SJSA1 (cell line): ENCODE measurements around the gene GLCE. TPM values are rescaled to one million over a fixed set of nuclear protein-coding genes. Genes with fewer than 3 reads are reported as not detected.
A peak's percentile ranks its signal among the peaks of the same experiment; 100 is the strongest.
"Not testable (repeated sequence)": the region's sequence is repeated elsewhere in the genome, so short reads cannot be mapped to it uniquely, and the experiment has no call there.

Source experiments
- DNase-seq, 2 experiments: peaks; one replicate each; pipeline ENCODE4 v3.0.0-alpha.2; 2015 to 2020; ENCODE audit warnings: low spot score in 2 of 2, low read depth in 1 of 2
- H3K27ac ChIP-seq: fragments of 250-450 bp; sonication (Bioruptor Pico); 2 replicates; pipeline ENCODE4 v1.5.1; 2020; ENCODE audit warnings: mild to moderate bottlenecking, moderate library complexity
- H3K27me3 ChIP-seq: fragments of 250-450 bp; sonication (Bioruptor Pico); replicated peaks from 2 replicates; pipeline ENCODE4 v1.5.1; 2020; ENCODE audit warnings: mild to moderate bottlenecking, moderate library complexity
- H3K36me3 ChIP-seq: fragments of 250-450 bp; sonication (Bioruptor Pico); 2 replicates; pipeline ENCODE4 v1.5.1; 2020; ENCODE audit warnings: mild to moderate bottlenecking
- H3K4me1 ChIP-seq: fragments of 250-450 bp; sonication (Bioruptor Pico); replicated peaks from 2 replicates; pipeline ENCODE4 v1.6.1; 2021; ENCODE audit warnings: mild to moderate bottlenecking
- H3K4me3 ChIP-seq: fragments of 250-450 bp; sonication (Bioruptor Pico); 2 replicates; pipeline ENCODE4 v1.5.1; 2020; ENCODE audit warnings: mild to moderate bottlenecking
- H3K9me3 ChIP-seq: fragments of 250-450 bp; sonication (Bioruptor Pico); replicated peaks from 2 replicates; pipeline ENCODE4 v1.5.1; 2020; ENCODE audit warnings: mild to moderate bottlenecking
- total RNA-seq: library from RNA; depleted of rRNA; stranded (reverse); fragments of >200 nt; shearing (Covaris generic); gene quantifications from 2 replicates; pipeline ENCODE4 v1.2.3, GENCODE V29; 2014

The GLCE gene
- total RNA-seq, 1 experiment from 2014 or later, result 40.4 TPM

DNA sequence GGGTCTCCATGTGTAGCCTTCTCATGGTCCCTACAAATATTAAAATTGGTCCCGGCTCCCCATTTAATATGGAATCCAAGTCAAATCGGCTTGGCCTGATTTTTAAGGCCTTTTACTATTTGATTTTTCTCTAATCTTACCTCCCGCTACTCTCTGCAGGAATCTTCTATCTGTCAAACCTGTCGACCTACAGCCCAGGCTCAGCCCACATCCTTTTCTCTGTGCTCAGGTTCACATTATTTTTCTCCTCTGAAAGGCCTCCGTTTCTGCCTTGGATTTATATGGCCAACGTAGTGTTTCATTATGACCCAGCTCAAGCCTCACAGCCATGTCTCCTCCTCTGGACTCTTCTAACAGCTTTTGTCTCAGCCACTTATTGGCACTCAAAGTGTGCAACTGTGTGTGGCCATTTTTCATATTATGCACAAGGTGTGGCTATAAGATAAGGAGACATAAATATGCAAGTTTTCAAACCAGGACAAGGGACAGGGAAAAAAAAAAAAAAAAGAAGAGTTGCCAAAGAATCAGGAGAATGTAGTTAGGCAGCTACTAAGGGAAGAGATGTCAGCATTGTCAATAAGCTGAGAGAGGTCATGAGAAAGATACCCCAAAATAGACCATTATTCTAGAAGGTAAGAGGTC is 2.1 kb upstream of the GLCE start:
- H3K27ac ChIP-seq, result no peak overlapping the region
- no peak overlapping the region for H3K4me3 ChIP-seq
- no peaks in the 10 kb centered on the region for H3K9me3 ChIP-seq
- peaks cover 30% of the 10 kb centered on the region for H3K4me1 ChIP-seq
- H3K36me3 ChIP-seq, result peaks cover 3% of the 10 kb centered on the region; the same call in 1 of the 2 replicates
- DNase-seq, result no peak
- H3K27me3 ChIP-seq, result no peaks in the 10 kb centered on the region

DNA sequence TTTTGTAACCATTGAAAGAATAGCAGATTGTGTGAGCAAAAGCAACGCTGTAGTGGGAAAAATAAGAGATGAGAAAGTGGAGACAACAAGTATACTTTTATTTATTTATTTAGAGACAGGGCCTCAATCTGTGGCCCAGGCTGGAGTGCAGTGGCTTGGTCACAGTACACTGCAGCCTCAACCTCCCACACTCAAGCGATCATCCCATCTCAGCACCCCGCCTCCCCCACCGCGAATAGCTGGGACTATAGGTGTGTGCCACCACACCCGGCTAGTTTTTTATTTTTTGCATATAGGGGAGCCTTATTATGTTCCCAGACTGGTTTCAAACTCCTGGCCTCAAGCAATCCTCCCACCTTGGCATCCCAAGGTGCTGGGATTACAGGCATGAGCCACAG is 1.6 kb upstream of the GLCE start:
- Histone ChIP-seq H3K9me3 (no peaks in the 10 kb centered on the region), H3K36me3 (peaks cover 3% of the 10 kb centered on the region; the same call in 1 of the 2 replicates), H3K4me1 (peaks cover 27% of the 10 kb centered on the region), H3K27me3 (no peaks in the 10 kb centered on the region), H3K27ac (no peak overlapping the region), H3K4me3 (no peak overlapping the region)
- DNase-seq, result no peak

DNA sequence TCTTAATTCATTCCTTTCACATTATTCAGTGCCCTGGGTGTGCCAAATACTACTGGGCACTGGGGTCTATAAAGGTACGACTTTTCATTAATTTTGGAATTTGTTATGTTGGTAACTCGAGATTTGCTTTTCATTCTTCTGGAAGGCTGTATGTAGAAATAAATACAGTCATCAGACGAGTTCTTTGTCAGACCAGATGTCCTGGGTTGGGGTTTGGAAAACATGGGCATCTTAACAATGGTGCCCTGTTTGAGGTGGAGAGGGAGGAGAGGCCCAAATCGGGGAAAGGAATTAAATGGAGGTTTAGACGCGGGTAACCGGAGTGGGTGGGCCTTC is 662 bp upstream of the GLCE start:
- H3K9me3 ChIP-seq, result no peaks in the 10 kb centered on the region
- H3K4me3 ChIP-seq, result peak overlapping the region; percentile 80
- H3K4me1 ChIP-seq, result peaks cover 18% of the 10 kb centered on the region
- H3K36me3 ChIP-seq, result peaks cover 3% of the 10 kb centered on the region; the same call in 1 of the 2 replicates
- no peaks in the 10 kb centered on the region for H3K27me3 ChIP-seq
- DNase-seq, result no peak
- H3K27ac ChIP-seq, result no peak overlapping the region

DNA sequence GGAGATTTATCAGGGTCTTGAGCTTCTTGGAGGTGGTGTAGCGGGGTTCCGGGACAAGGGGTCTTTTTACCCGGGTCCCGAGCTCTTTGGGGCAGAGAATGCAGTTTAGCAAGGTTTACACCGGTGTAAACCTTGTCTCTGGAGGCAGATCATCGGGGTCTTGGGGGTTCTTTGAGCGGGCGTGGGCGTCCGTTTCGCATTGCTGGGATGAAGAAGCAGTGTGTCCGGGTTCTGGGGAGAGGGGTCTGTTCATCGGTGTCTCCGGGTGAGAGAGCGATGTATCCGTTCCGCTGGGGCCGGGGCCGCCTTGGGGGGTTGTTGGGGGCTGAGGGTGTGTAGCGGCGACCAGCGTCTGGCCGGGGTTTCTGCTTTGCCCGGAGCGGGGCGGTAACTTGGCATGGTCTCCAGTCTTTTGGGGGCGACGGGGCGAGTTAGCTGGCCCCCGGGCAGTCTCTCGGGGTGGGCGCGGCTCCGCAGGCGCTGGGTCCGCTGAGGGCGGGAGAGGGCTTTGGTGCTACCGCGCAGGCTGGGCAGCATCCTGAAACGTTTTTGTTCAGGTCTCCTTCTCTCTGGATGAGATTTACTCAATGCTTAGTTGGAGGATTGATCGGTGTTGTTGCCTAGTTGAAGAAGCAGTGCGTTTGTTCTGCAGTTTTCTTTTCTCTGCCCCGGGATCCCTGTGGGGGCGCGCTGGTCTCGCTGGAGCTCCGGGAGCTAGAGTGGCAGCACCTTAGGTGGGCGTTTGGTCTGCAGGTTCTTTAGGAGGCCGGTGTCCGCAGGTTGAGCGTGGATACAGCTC is 843 bp downstream of the GLCE start:
- peak; percentile 45 to 50 for DNase-seq
- no peaks in the 10 kb centered on the region for H3K9me3 ChIP-seq
- peaks cover 12% of the 10 kb centered on the region for H3K4me1 ChIP-seq
- H3K27me3 ChIP-seq, result no peaks in the 10 kb centered on the region
- H3K4me3 ChIP-seq, result peak overlapping the region; percentile 80
- H3K27ac ChIP-seq, result no peak overlapping the region
- H3K36me3 ChIP-seq, result peaks cover 3% of the 10 kb centered on the region; the same call in 1 of the 2 replicates

DNA sequence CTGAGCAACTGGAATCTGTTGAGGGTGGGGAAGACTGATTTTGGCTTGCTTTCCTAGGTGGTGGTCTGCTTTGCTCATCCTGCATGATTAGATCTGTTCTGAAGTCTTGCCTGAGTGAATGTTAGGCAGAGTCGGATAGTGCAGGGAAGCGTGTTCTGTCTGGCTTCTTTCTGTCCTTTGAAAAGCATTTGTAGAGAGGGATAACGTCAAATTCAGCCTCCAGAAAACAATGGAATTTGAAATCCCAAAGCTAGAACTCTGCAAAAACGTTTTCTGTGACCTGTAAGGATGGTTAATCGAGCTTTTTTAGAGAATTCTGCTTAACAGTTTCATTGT is 1.4 kb downstream of the GLCE start:
- no peaks in the 10 kb centered on the region for H3K9me3 ChIP-seq
- H3K4me3 ChIP-seq, result peak overlapping the region; percentile 80
- H3K27ac ChIP-seq, result no peak overlapping the region
- peaks cover 12% of the 10 kb centered on the region for H3K4me1 ChIP-seq
- H3K36me3 ChIP-seq, result peaks cover 3% of the 10 kb centered on the region; the same call in 1 of the 2 replicates
- H3K27me3 ChIP-seq, result no peaks in the 10 kb centered on the region
- DNase-seq, result no peak

DNA sequence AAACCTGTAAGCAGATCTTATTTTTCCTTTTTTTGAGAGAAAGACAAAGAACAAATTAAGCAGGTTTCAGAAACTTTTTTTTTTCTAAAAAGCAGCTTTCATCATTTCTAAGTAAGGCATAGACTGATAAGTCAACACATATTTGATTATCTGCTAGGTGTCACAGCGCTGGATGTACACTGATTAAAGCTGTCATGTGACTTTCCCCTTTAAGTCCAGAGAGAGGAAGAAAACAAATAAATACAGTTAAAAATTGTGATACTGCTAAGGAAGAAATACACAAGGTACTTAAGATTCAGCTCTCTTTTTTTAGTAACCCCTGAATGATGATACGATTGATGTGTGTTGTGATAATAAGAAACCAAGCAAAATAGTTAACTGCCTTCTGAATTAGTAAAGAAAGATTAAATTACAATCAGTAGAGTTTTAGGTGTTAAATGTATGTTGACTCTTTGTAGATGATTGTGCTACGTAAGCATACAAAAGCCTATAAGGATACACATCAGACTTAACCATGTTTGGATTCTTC is 2.8 kb downstream of the GLCE start:
- no peaks in the 10 kb centered on the region for H3K9me3 ChIP-seq
- no peak for DNase-seq
- H3K36me3 ChIP-seq, result peaks cover 3% of the 10 kb centered on the region; the same call in 1 of the 2 replicates
- no peak overlapping the region for H3K27ac ChIP-seq
- H3K27me3 ChIP-seq, result no peaks in the 10 kb centered on the region
- no peak overlapping the region for H3K4me3 ChIP-seq
- peaks cover 12% of the 10 kb centered on the region for H3K4me1 ChIP-seq

DNA sequence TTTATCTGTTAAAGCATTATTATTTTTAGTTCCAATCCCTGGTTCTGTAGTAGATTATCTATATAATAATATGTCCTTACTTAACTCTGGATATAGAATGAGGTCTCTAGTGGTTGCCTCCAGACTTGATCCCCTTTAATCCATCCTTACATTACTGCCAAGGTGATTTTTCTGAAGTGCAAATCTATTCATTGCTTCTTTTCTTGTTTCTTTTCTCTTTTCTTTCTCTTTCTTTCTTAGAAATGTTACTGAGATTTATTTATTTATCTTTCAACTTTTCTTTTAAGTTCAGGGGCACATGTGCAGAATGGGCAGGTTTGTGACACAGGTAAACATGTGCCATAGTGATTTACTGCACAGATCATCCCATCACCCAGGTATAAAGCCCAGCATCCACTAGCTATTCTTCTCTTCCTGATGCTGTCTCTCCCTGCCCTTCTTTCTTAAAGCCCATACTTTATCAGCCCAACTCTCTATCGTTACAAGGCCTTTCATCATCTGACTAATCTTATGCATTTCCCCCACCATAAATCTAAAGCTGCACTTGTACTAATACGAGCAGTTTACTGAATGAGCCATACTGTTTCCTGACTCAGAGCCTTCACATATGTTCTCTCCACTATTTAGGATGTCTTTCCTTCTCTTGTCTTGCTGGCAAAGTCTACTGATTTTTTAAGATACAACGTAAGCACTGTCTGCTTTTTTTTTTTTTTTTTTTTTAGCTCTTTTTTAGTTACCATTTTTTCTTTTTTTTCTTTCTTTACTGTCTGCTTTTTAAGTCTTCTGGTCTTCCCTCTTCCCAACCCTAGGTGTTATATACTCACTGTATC is 4.6 kb downstream of the GLCE start:
- H3K4me1 ChIP-seq, result peaks cover 8% of the 10 kb centered on the region

DNA sequence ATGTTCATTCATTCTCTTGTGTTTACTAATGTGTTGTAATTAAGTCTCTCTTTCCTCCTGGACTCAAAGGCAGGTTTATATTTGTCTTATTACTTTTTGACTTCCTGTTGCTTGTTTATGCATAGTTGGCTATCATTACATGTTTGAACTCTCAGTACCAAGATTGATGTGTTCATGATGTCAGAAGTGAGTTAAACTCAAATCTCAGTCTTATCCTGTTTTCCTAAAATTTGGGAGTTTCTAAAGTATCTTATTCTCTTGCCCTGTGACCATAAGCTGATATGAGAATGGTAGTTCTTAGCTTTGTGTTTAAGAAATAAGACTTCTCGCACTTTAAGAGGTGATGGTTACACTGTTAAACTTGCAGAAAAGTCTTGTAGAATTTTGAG is 5.2 kb downstream of the GLCE start:
- no peak for DNase-seq
- Histone ChIP-seq H3K4me3 (no peak overlapping the region), H3K36me3 (peaks cover 2% of the 10 kb centered on the region; the same call in 1 of the 2 replicates), H3K9me3 (no peaks in the 10 kb centered on the region), H3K4me1 (peaks cover 7% of the 10 kb centered on the region; the same call in 1 of the 2 replicates), H3K27me3 (no peaks in the 10 kb centered on the region), H3K27ac (no peak overlapping the region)

More for the DNA sequence above, 4.6 kb downstream of the GLCE start:
- Histone ChIP-seq H3K4me3 (no peak overlapping the region), H3K9me3 (no peaks in the 10 kb centered on the region), H3K27me3 (no peaks in the 10 kb centered on the region), H3K36me3 (peaks cover 3% of the 10 kb centered on the region; the same call in 1 of the 2 replicates), H3K27ac (no peak overlapping the region)
- peak in 1 of 2 experiments; percentile 4 for DNase-seq

DNA sequence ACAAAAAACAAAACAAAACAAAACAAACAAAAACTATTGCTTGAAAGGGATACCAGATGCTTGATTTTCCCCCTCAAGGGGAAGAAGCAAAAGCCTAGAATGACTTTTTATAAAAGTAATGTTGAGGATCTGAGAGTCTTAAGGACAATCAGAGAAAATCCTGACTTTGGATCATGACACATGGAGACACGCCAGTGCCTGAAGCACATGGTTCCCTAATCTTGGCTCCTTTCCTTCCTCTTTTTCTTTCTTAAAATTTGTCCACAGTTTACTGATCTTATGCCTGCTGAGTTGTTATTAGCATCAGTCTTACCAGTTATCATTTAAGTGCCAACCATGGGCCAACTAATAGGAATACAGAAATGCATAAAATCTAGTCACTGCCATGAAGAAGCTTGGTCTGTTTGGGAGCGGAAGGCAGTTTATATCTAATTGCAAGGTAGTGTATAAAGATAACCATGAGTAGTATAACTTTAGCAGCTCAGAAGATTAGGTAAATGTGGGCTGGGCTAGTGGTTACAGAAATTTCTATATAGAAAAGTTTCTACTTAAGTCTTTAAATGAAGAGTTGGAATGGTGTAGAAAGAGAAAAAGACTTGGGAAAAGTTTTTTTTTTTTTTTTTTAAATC is 6.9 kb downstream of the GLCE start:
- peaks cover 3% of the 10 kb centered on the region; the same call in 1 of the 2 replicates for H3K4me1 ChIP-seq
- H3K9me3 ChIP-seq, result no peaks in the 10 kb centered on the region
- no peaks in the 10 kb centered on the region for H3K27me3 ChIP-seq
- H3K27ac ChIP-seq, result no peak overlapping the region
- no peak for DNase-seq
- H3K36me3 ChIP-seq, result no peaks in the 10 kb centered on the region
- H3K4me3 ChIP-seq, result no peak overlapping the region

DNA sequence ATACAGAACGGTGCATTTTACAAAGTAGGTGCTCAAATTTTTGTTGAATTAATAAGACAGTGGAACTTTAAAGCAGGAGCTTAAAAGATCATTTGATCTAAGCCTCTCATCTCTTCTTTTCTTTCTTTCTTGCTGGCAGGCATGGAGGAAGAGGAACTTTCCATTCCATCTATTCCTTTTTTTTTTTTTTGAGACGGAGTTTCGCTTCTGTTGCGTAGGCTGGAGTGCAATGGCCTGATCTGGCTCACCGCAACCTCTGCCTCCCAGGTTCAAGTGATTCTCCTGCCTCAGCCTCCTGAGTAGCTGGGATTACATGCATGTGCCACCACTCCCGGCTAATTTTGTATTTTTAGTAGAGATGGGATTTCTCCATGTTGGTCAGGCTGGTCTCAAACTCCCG is 7.9 kb downstream of the GLCE start:
- H3K27ac ChIP-seq, H3K36me3 ChIP-seq, H3K27me3 ChIP-seq, DNase-seq, H3K4me3 ChIP-seq, H3K9me3 ChIP-seq, H3K4me1 ChIP-seq: not testable (repeated sequence)

DNA sequence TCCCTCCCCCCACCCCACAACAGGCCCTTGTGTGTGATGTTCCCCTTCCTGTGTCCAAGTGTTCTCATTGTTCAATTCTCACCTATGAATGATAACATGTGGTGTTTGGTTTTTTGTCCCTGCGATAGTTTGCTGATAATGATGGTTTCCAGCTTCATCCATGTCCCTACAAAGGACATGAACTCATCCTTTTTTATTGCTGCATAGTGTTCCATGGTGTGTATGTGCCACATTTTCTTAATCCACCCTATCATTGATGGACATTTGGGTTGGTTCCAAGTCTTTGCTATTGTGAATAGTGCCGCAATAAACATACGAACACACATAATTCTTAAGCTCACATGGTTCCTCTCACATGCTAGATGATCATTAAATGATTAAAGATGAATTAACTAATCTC is 9.1 kb downstream of the GLCE start:
- not testable (repeated sequence) for DNase-seq, H3K9me3 ChIP-seq, H3K4me1 ChIP-seq, H3K36me3 ChIP-seq, H3K27me3 ChIP-seq, H3K27ac ChIP-seq, H3K4me3 ChIP-seq

DNA sequence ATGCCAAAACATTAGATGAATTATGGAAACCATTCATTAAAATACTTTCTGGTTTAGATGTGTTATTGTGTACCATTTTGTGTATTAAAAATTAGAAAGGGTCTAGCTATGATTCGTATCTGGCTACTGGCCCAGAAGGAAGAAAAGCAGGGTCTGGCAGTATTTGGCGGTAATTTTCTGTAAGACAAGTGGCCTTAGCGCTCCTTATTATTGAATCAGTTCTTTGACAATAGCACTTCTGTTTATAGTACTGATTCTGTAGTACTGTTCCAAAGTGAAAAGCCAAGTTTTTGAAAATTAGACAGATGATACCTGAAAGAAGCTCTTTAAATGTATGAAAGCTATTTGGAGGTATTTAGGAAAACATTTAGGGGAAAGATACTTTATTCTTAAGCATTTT is 10.2 kb downstream of the GLCE start:
- Histone ChIP-seq H3K4me3 (no peak overlapping the region), H3K9me3 (no peaks in the 10 kb centered on the region), H3K36me3 (no peaks in the 10 kb centered on the region), H3K27ac (no peak overlapping the region), H3K4me1 (peaks cover 2% of the 10 kb centered on the region; the same call in 1 of the 2 replicates), H3K27me3 (no peaks in the 10 kb centered on the region)
- DNase-seq, result no peak

DNA sequence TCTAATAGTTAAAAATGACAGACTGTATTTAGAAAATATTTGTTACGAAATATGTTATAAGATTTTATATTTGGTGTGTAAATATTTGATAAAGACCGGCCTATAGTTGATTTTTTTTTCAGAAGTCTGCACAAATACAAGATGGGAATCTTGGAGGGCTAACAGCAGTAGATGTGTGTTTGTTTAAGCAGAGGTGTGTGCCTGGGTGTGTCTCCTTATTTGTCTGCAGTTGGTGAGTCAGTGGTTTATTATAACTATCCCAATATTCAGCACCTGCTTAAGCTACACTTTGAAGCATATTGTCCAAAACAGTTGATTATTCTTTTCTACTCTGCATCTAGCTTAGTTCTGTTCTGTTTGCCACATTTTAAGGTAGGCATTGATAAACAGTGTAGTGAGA is 12.4 kb downstream of the GLCE start:
- Histone ChIP-seq H3K27ac (no peak overlapping the region), H3K9me3 (no peaks in the 10 kb centered on the region), H3K4me1 (no peaks in the 10 kb centered on the region), H3K27me3 (no peaks in the 10 kb centered on the region), H3K36me3 (no peaks in the 10 kb centered on the region), H3K4me3 (no peak overlapping the region)
- DNase-seq, result no peak
